WI38 (cell line): ENCODE measurements around the gene FBXL13.

Experiments
- H3K4me3 ChIP-seq: 2 replicates; pipeline ENCODE4 v1.5.1; 2011; ENCODE audit warnings: low read depth, mild to moderate bottlenecking, control low read depth, low read length
- CTCF ChIP-seq: IDR thresholded peaks from 2 replicates; pipeline ENCODE4 v1.5.1; 2012; ENCODE audit warnings: low read depth, mild to moderate bottlenecking, control low read depth, low read length

FBXL13 gene

GRCh38 chr7:102953406-102953805 is 121.2 kb downstream of the FBXL13 start:
- TF ChIP-seq CTCF: no peak
- H3K4me3 ChIP-seq: no peak overlapping the region

GRCh38 chr7:102951839-102952238 is 122.8 kb downstream of the FBXL13 start:
- no peak overlapping the region for H3K4me3 ChIP-seq
- no peak for TF ChIP-seq CTCF

- TF ChIP-seq CTCF: no peak
- H3K4me3 ChIP-seq: no peak overlapping the region
Observed at GRCh38 chr7:102944241-102944640, 130.4 kb downstream of the FBXL13 start.

GRCh38 chr7:102943423-102944169 is 131.0 kb downstream of the FBXL13 start:
- no peak overlapping the region for H3K4me3 ChIP-seq
- TF ChIP-seq CTCF: no peak

- H3K4me3 ChIP-seq: no peak overlapping the region
- TF ChIP-seq CTCF: no peak
Observed at GRCh38 chr7:102942868-102943267, 131.7 kb downstream of the FBXL13 start.

GRCh38 chr7:102942181-102942866 is 132.3 kb downstream of the FBXL13 start:
- no peak overlapping the region for H3K4me3 ChIP-seq
- TF ChIP-seq CTCF: no peak

- no peak for TF ChIP-seq CTCF
- no peak overlapping the region for H3K4me3 ChIP-seq
Observed at GRCh38 chr7:102938679-102939078, 135.9 kb downstream of the FBXL13 start.
